ENCODE measurements around the gene TACR2.

DNA sequence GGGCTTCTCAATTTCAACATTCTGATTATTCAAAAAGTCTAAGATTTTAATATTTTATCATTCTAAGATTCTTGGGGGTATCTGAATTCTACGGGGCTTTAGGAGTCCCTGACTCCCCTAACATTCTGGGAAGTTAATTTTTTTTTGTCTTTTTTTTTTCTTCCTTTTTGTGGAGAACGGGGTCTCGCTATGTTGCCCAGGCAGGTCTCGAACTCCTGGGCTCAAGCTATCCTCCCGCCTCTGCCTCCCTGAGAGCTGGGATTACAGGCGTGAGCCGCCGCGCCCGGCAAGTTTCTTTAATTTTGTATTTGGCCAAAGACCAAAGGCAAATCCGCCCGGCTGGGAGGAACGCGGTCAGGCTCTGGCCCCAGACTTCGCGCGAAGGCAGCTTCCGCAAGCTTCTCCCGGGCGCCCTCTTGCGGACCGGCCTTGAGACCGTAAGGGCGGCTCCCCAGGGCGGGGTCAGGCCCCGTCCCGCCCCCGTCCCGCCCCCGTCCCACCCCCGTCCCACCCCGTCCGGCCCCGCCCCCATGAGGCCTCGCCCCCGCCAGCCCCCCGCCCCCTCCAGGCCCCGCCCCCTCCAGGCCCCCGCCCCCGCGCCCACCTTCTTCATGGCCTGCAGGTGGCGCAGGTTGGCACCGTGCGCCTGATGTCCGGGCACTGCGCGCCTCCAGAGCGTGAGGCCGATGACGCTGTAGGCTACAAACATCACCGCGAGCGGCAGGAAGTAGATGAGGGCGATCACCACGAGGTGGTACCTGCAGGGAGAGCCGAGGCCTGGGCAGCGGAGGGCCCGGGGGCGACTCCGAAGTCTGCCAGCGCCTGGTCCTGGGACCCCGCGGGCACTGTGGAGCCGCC is 8.2 kb downstream of the TACR2 start:
- TF ChIP-seq CTCF (IDR thresholded peaks at IDR 0.05) (peak; percentile 54 to 89 (median 73)), POLR2A (IDR thresholded peaks at IDR 0.05) (peak; percentile 13 to 69 (median 62))
